ENCODE results near the gene SPRR3. TPM values are rescaled to one million over a fixed set of nuclear protein-coding genes. Genes with fewer than 3 reads are reported as not detected.

SPRR3 gene
- total RNA-seq, 3 donors from 2014 or later, result not detected

DNA sequence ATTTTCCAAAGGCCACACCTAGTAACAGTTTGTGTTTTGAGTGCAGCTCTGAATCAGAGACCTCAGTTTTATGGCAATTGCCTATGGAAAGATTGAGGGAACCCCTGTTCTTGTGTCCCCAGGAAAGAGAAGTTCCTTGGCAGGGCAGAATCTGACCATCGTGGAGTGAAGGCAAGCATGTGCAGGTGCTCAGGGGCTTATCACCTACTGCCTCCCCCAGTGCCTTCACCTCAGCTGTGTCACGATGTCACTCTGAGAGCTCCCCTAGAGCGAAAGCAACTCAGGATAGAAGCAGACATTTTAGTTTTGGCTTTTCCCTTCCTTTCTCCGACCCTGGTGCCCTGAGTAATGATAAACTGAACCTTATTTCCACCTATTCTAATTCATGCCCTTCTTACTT, 19.5 kb upstream of the SPRR3 start:
- intact Hi-C loops (cut with DNase I; ENCODE audit: low total_unique reads), result no loop called here
- DNase-seq (ENCODE audit: low spot score in 2 of 2), result no peak
- no peaks in the 10 kb centered on the region for H3K9me3 ChIP-seq
- H3K4me1 ChIP-seq, result no peaks in the 10 kb centered on the region
- no peak overlapping the region for H3K27ac ChIP-seq
- H3K4me3 ChIP-seq, result no peak overlapping the region
- peaks cover 0 to 3% of the 10 kb centered on the region in 2 donors for H3K27me3 ChIP-seq
- TF ChIP-seq, protein P1, sequence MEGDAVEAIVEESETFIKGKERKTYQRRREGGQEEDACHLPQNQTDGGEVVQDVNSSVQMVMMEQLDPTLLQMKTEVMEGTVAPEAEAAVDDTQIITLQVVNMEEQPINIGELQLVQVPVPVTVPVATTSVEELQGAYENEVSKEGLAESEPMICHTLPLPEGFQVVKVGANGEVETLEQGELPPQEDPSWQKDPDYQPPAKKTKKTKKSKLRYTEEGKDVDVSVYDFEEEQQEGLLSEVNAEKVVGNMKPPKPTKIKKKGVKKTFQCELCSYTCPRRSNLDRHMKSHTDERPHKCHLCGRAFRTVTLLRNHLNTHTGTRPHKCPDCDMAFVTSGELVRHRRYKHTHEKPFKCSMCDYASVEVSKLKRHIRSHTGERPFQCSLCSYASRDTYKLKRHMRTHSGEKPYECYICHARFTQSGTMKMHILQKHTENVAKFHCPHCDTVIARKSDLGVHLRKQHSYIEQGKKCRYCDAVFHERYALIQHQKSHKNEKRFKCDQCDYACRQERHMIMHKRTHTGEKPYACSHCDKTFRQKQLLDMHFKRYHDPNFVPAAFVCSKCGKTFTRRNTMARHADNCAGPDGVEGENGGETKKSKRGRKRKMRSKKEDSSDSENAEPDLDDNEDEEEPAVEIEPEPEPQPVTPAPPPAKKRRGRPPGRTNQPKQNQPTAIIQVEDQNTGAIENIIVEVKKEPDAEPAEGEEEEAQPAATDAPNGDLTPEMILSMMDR (IDR thresholded peaks at IDR 0.05), result no peak
- TF ChIP-seq POLR2AphosphoS5 (IDR thresholded peaks at IDR 0.05) (no peak), POLR2A (IDR thresholded peaks at IDR 0.05) (no peak)
- H3K36me3 ChIP-seq, result no peaks in the 10 kb centered on the region

- Histone ChIP-seq H3K9me3 (no peaks in the 10 kb centered on the region), H3K27ac (no peak overlapping the region), H3K27me3 (peaks cover 0 to 3% of the 10 kb centered on the region in 2 donors), H3K36me3 (no peaks in the 10 kb centered on the region), H3K4me1 (no peaks in the 10 kb centered on the region), H3K4me3 (no peak overlapping the region)
- TF ChIP-seq, protein P1 (IDR thresholded peaks at IDR 0.05), result no peak
- TF ChIP-seq POLR2AphosphoS5 (IDR thresholded peaks at IDR 0.05) (no peak), POLR2A (IDR thresholded peaks at IDR 0.05) (no peak)
- intact Hi-C loops (cut with DNase I; ENCODE audit: low total_unique reads), result no loop called here
- DNase-seq (ENCODE audit: low spot score in 2 of 2), result no peak
These were observed 18.3 kb upstream of the SPRR3 start for GRCh38 chr1:152983234-152983633.

DNA sequence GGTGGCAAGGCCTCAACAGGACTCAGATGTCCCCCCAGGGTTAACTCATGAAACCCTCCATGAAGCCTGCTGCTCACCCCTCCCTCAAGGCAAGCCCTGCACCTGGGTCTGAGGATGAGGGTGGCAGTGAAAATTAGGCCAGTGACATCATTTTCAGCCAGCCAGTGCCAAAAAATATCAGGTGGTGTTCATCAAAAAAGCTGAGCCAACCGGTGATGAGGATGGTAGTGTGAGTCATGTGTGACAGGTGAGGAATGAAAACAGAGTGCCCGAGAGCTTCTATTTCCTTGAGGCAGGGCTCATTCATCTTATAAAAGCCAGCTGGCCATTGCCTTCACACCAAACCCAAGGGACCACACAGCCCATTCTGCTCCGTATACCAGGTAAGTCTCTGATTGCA, 17.8 kb upstream of the SPRR3 start, which contains the start of gene SPRR1A:
TSS of gene SPRR1A (plus strand) at position 339 of the 400 bp plus-strand sequence. CDS start 1,150 bp downstream, outside the sequence.
- Histone ChIP-seq H3K36me3 (no peaks in the 10 kb centered on the region), H3K4me1 (no peaks in the 10 kb centered on the region), H3K27me3 (peaks cover 0 to 3% of the 10 kb centered on the region in 2 donors), H3K9me3 (no peaks in the 10 kb centered on the region), H3K4me3 (no peak within 1 kb of the TSS), H3K27ac (no peak within 1 kb of the TSS)
- DNase-seq (ENCODE audit: low spot score in 2 of 2), result no peak
- TF ChIP-seq POLR2AphosphoS5 (IDR thresholded peaks at IDR 0.05), result no peak
- no peak for TF ChIP-seq POLR2A (IDR thresholded peaks at IDR 0.05)
- TF ChIP-seq, protein P1 (IDR thresholded peaks at IDR 0.05), result no peak
- intact Hi-C loops (cut with DNase I; ENCODE audit: low total_unique reads), result no loop called here

GRCh38 chr1:152986578-152986977, 15.0 kb upstream of the SPRR3 start:
- H3K27ac ChIP-seq, result no peak overlapping the region
- DNase-seq (ENCODE audit: low spot score in 2 of 2), result no peak
- H3K4me3 ChIP-seq, result no peak overlapping the region
- H3K36me3 ChIP-seq, result no peaks in the 10 kb centered on the region
- H3K27me3 ChIP-seq, result no peaks in the 10 kb centered on the region
- intact Hi-C loops (cut with DNase I; ENCODE audit: low total_unique reads), result no loop called here
- no peak for TF ChIP-seq POLR2A (IDR thresholded peaks at IDR 0.05)
- TF ChIP-seq POLR2AphosphoS5 (IDR thresholded peaks at IDR 0.05), result no peak
- TF ChIP-seq, protein P1 (IDR thresholded peaks at IDR 0.05), result no peak
- no peaks in the 10 kb centered on the region for H3K9me3 ChIP-seq
- no peaks in the 10 kb centered on the region for H3K4me1 ChIP-seq

DNA sequence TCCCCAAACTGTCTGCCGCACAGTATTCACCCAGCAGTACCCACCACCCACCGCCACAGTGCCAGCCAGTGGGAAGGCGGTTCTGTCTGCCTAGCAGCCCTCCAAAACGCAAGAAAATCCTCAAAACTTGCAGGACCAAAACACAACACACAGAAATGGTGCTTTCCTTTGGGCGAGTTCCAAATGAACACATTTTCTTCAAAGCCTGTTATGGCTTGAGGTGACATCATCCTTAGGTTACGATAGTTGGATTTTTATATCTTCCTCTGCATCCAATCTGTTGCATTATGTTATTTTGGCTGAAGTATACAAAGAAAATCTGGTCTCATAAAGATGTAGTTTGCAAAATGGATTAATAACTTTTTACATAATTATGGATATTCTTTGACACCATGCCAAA, 8.4 kb upstream of the SPRR3 start:
- Histone ChIP-seq H3K36me3 (no peaks in the 10 kb centered on the region), H3K4me3 (no peak overlapping the region), H3K27me3 (no peaks in the 10 kb centered on the region), H3K27ac (no peak overlapping the region), H3K9me3 (peaks cover 0 to 10% of the 10 kb centered on the region in 2 donors), H3K4me1 (no peaks in the 10 kb centered on the region)
- no peak for DNase-seq (ENCODE audit: low spot score in 2 of 2)
- intact Hi-C loops (cut with DNase I; ENCODE audit: low total_unique reads), result no loop called here
- TF ChIP-seq POLR2A (IDR thresholded peaks at IDR 0.05) (no peak), POLR2AphosphoS5 (IDR thresholded peaks at IDR 0.05) (no peak)
- TF ChIP-seq, protein P1 (IDR thresholded peaks at IDR 0.05), result no peak

Measured in breast epithelium (tissue), 4 donors.